Glutamatergic neuron (in vitro differentiated cells): ENCODE results near the gene OBSL1. TPM values are rescaled to one million over a fixed set of nuclear protein-coding genes. Genes with fewer than 3 reads are reported as not detected.
A peak's percentile ranks its signal among the peaks of the same experiment; 100 is the strongest.

ENCODE experiments used
- DNase-seq: peaks from one replicate; pipeline ENCODE4 v3.0.0; 2022
- H3K27ac Mint-ChIP-seq: one replicate; pipeline ENCODE4 v1.8.0; 2020; ENCODE audit warnings: mild to moderate bottlenecking, mixed read lengths, inconsistent platforms; ENCODE audit not compliant: unreplicated experiment
- H3K27me3 Mint-ChIP-seq: one replicate; pipeline ENCODE4 v1.8.0; 2020; ENCODE audit warnings: mild to moderate bottlenecking, moderate library complexity, mixed read lengths, inconsistent platforms; ENCODE audit not compliant: unreplicated experiment
- H3K36me3 Mint-ChIP-seq: one replicate; pipeline ENCODE4 v1.8.0; 2020; ENCODE audit warnings: mild to moderate bottlenecking, mixed read lengths, inconsistent platforms; ENCODE audit not compliant: unreplicated experiment
- H3K4me1 Mint-ChIP-seq: one replicate; pipeline ENCODE4 v1.8.0; 2020; ENCODE audit warnings: mild to moderate bottlenecking, low read depth, mixed read lengths, inconsistent platforms; ENCODE audit not compliant: unreplicated experiment
- H3K4me3 Mint-ChIP-seq: one replicate; pipeline ENCODE4 v1.8.0; 2020; ENCODE audit warnings: mild to moderate bottlenecking, mixed read lengths, inconsistent platforms; ENCODE audit not compliant: unreplicated experiment
- H3K9me3 Mint-ChIP-seq: one replicate; pipeline ENCODE4 v1.8.0; 2020; ENCODE audit warnings: mild to moderate bottlenecking, moderate library complexity, mixed read lengths, inconsistent platforms; ENCODE audit not compliant: unreplicated experiment
- total RNA-seq: library from RNA; stranded (reverse); fragmentation: NEBNext Ultra II Directional; extraction: Animal tissue kit (Norgen Biotek cat#: 25700); gene quantifications from one replicate; pipeline ENCODE4 v1.2.1, GENCODE V29; 2021; ENCODE audit not compliant: unreplicated experiment
- TF ChIP-seq, protein P1 (sequence below): fragments of 200-600 bp; sonication (generic); IDR thresholded peaks from one replicate; pipeline ENCODE4 v1.5.0; 2021; ENCODE audit not compliant: partially characterized antibody, unreplicated experiment

Gene OBSL1
- total RNA-seq, 1 donor from 2014 or later = 47.9 TPM

DNA sequence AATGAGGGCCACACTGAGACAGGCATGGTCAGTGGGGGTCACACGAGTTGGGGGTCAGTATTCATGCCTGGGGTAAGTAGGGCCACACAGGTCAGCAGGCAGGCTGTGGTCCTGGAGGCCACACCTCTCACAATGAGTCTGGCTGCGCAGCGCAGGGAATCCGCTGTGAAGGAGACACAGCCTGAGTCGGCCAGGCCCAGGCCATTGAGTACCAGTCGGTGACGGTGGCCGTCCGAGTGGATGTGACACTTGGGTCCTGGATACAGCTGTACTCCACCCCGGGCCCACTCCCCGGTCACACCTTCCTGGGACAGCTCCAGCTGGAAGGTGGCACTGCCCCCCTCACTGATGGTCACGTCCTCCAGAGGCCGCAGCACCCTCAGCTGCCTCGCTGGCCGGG is 17.0 kb downstream of the OBSL1 start:
- peaks cover under 1% of the 10 kb centered on the region for H3K36me3 Mint-ChIP-seq

DNA sequence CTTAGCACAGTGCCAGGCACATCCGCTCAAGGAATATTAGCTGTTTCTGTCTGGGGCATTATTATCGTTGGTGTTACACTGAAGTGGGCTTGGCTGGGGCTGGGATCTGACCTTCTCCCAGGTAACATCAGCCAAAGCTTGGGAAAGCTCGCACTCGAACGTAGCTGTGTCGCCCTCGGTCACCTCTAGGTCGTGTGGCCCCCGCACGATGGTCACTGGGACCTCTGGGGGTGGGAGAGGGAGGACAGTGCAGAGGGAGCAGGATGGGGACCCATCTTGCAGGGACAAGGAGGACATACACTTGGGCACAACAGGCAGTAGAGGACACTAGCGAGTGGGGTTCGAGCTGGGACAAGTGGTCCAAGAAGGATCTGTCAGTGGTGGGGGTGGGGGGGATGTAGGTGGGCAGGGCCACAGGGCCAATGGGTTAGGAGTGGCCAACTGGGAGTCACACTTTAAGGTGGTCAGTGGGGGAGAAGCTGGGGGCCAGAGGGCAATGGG is 17.8 kb downstream of the OBSL1 start:
- TF ChIP-seq, protein P1, sequence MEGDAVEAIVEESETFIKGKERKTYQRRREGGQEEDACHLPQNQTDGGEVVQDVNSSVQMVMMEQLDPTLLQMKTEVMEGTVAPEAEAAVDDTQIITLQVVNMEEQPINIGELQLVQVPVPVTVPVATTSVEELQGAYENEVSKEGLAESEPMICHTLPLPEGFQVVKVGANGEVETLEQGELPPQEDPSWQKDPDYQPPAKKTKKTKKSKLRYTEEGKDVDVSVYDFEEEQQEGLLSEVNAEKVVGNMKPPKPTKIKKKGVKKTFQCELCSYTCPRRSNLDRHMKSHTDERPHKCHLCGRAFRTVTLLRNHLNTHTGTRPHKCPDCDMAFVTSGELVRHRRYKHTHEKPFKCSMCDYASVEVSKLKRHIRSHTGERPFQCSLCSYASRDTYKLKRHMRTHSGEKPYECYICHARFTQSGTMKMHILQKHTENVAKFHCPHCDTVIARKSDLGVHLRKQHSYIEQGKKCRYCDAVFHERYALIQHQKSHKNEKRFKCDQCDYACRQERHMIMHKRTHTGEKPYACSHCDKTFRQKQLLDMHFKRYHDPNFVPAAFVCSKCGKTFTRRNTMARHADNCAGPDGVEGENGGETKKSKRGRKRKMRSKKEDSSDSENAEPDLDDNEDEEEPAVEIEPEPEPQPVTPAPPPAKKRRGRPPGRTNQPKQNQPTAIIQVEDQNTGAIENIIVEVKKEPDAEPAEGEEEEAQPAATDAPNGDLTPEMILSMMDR = no peak
- DNase-seq = no peak
- Mint-ChIP-seq H3K27me3 (peaks cover 16% of the 10 kb centered on the region), H3K27ac (peak overlapping the region; percentile 48), H3K4me3 (peak overlapping the region; percentile 68), H3K9me3 (peaks cover 10% of the 10 kb centered on the region), H3K36me3 (peaks cover 2% of the 10 kb centered on the region), H3K4me1 (peaks cover 3% of the 10 kb centered on the region)

More for the DNA sequence above, 17.0 kb downstream of the OBSL1 start:
- Mint-ChIP-seq H3K27ac (no peak overlapping the region), H3K4me3 (no peak overlapping the region), H3K9me3 (peaks cover 7% of the 10 kb centered on the region), H3K27me3 (peaks cover 16% of the 10 kb centered on the region), H3K4me1 (peaks cover 3% of the 10 kb centered on the region)
- no peak for DNase-seq
- TF ChIP-seq, protein P1 = no peak

DNA sequence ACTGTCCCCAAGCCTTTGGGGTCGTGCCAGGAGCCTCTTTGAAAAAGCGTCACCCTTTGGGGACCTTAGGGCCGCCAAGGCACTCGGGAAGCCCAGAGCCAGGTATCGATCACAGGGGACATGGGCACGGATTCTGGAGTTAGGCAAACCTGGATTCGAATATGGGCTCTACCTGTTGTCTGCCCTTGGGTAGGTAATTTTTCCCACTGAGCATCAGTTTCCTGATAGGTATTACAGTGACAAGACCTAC is 18.2 kb downstream of the OBSL1 start:
- Mint-ChIP-seq H3K4me1 (peaks cover 3% of the 10 kb centered on the region), H3K9me3 (peaks cover 12% of the 10 kb centered on the region), H3K36me3 (peaks cover 6% of the 10 kb centered on the region), H3K4me3 (peak overlapping the region; percentile 68), H3K27me3 (peaks cover 19% of the 10 kb centered on the region), H3K27ac (no peak overlapping the region)
- DNase-seq = no peak
- TF ChIP-seq, protein P1 = no peak

DNA sequence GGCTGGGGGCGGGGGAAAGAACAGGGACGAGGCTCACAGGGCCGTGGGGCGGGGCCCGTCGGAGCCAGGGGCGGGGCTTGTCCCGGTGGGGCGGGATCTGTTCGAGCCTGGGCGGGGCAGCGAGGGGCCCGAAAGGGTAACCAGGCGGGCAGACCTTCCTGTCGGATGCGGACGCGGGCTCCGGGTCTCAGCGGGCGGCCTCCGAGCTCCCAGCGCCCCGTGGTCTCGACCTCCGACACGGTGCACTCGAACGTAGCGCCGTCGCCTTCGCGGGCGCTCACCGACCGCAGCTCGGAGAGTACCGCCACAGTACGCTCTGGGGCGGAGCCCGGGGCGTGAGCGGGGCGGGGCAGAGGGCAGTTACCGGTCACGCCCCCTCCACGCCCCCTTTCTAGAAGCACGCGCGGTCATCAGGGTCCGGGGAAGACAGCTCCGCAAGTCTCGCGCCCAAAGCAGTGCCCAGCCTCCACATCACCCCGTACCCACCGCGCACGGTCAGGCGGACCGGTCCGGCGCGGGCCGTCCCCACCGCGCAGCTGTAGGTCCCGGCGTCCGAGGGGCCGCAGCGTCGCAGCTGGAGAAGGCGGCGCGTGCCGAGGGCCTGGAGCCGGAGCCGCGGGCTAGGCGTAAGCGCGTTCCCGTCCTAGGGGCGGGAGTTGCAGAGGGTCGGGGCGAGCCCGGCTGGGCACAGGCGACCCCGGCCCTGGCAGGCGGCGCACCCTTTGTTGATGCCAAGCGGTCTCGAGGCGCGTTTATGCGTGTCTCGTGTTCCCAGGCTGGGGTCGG is 18.8 kb downstream of the OBSL1 start:
- DNase-seq = peak; percentile 95
- H3K36me3 Mint-ChIP-seq = peaks cover 7% of the 10 kb centered on the region
- TF ChIP-seq, protein P1 = no peak
- H3K9me3 Mint-ChIP-seq = peaks cover 12% of the 10 kb centered on the region
- no peak overlapping the region for H3K27ac Mint-ChIP-seq
- peaks cover 19% of the 10 kb centered on the region for H3K27me3 Mint-ChIP-seq
- H3K4me3 Mint-ChIP-seq = peak overlapping the region; percentile 82
- H3K4me1 Mint-ChIP-seq = peaks cover 3% of the 10 kb centered on the region
